HL-60 (cell line): ENCODE data around the gene OR5L2.
A peak's percentile ranks its signal among the peaks of the same experiment; 100 is the strongest.
"Not testable (repeated sequence)": the region's sequence is repeated elsewhere in the genome, so short reads cannot be mapped to it uniquely, and the experiment has no call there.

Source experiments
- DNase-seq, 2 experiments: peaks; one replicate each; pipeline ENCODE4 v3.0.0-alpha.2; 2010 to 2020; ENCODE audit warnings: low read depth in 1 of 2, low spot score in 1 of 2
- H3K27ac ChIP-seq: fragments of 250-450 bp; sonication (Bioruptor Pico); replicated peaks from 2 replicates; pipeline ENCODE4 v1.5.1; 2020; ENCODE audit warnings: mild to moderate bottlenecking, moderate library complexity
- H3K27me3 ChIP-seq: fragments of 250-450 bp; sonication (Bioruptor Pico); 2 replicates; pipeline ENCODE4 v1.5.1; 2021; ENCODE audit warnings: mild to moderate bottlenecking, moderate library complexity; ENCODE audit not compliant: insufficient read depth, poor library complexity, severe bottlenecking
- H3K4me3 ChIP-seq: replicated peaks from 2 replicates; pipeline ENCODE4 v1.5.1; 2011; ENCODE audit warnings: mild to moderate bottlenecking, control low read depth, low read length; ENCODE audit not compliant: insufficient read depth
- TF ChIP-seq, protein P1 (sequence below): IDR thresholded peaks from 2 replicates; pipeline ENCODE4 v1.6.1; 2012; ENCODE audit warnings: low read depth; ENCODE audit not compliant: insufficient replicate concordance

OR5L2 gene

DNA sequence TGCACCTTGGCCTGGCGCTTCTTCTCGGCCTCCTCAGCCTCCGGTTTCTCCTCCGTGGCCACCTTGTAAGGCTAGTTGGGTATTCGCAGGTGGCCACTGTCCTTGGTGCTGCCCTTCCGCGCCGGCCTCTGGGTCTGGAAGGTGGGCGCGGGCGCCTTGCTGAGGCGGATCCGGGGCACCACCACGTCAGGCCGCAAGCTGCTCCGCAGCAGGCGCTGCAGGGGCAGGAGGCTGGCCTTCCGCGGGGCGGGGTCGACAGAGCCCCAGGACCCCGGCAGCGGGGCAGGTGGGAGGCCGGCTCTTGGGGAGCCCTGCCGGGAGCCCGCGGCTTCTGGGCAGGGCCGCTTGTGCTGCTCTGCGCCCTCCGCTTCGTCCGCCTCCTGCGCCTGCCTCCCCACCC, 45.7 kb downstream of the OR5L2 start:
- not testable (repeated sequence) for DNase-seq, H3K27ac ChIP-seq, H3K4me3 ChIP-seq, H3K27me3 ChIP-seq
- TF ChIP-seq, protein P1, sequence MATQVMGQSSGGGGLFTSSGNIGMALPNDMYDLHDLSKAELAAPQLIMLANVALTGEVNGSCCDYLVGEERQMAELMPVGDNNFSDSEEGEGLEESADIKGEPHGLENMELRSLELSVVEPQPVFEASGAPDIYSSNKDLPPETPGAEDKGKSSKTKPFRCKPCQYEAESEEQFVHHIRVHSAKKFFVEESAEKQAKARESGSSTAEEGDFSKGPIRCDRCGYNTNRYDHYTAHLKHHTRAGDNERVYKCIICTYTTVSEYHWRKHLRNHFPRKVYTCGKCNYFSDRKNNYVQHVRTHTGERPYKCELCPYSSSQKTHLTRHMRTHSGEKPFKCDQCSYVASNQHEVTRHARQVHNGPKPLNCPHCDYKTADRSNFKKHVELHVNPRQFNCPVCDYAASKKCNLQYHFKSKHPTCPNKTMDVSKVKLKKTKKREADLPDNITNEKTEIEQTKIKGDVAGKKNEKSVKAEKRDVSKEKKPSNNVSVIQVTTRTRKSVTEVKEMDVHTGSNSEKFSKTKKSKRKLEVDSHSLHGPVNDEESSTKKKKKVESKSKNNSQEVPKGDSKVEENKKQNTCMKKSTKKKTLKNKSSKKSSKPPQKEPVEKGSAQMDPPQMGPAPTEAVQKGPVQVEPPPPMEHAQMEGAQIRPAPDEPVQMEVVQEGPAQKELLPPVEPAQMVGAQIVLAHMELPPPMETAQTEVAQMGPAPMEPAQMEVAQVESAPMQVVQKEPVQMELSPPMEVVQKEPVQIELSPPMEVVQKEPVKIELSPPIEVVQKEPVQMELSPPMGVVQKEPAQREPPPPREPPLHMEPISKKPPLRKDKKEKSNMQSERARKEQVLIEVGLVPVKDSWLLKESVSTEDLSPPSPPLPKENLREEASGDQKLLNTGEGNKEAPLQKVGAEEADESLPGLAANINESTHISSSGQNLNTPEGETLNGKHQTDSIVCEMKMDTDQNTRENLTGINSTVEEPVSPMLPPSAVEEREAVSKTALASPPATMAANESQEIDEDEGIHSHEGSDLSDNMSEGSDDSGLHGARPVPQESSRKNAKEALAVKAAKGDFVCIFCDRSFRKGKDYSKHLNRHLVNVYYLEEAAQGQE, result peak; percentile 52

DNA sequence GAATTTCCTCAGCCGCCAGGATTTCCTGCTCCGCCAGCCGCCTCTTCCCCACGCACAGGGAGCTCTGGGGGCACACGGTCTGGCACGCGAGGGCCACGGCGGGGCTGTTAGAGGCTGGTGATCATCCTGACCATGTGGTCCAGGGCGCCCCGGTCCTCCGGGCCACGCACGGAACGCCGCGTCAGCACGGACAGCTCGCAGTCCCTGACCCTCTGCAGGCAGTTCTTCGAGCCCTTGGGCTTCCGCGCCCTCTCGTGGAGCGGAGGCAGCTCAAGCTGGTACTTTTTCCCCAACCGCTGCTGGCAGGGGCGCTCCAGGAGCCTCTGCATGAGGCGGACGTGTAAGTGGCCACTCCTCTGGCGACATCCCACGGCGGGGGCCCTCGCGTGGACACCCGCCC, 46.1 kb downstream of the OR5L2 start:
- DNase-seq, H3K27ac ChIP-seq, H3K27me3 ChIP-seq, H3K4me3 ChIP-seq: not testable (repeated sequence)
